Measurements from ENCODE around the gene USH2A.

DNA sequence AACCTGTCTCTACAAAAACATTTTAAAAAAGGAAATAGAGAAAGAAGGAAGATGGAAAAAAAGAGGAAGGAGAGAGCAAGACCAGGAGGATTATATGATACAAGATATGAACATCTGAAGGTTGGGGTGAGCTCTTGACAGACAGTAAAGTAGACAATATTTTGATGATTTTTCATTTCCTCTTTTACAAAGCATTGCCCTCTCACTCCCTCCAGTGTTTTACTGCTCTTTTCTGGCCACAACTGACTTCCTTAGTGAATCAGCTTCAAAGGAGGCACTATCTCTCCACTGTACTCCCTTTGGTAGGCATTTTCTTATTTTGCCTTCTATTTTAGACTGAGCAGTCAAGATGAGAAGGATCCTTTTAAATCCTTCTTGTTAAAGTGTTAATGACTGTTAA is 559.5 kb downstream of the USH2A start:
- no peak for TF ChIP-seq POLR2AphosphoS5 (IDR thresholded peaks at IDR 0.05)
- TF ChIP-seq, protein P1, sequence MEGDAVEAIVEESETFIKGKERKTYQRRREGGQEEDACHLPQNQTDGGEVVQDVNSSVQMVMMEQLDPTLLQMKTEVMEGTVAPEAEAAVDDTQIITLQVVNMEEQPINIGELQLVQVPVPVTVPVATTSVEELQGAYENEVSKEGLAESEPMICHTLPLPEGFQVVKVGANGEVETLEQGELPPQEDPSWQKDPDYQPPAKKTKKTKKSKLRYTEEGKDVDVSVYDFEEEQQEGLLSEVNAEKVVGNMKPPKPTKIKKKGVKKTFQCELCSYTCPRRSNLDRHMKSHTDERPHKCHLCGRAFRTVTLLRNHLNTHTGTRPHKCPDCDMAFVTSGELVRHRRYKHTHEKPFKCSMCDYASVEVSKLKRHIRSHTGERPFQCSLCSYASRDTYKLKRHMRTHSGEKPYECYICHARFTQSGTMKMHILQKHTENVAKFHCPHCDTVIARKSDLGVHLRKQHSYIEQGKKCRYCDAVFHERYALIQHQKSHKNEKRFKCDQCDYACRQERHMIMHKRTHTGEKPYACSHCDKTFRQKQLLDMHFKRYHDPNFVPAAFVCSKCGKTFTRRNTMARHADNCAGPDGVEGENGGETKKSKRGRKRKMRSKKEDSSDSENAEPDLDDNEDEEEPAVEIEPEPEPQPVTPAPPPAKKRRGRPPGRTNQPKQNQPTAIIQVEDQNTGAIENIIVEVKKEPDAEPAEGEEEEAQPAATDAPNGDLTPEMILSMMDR (IDR thresholded peaks at IDR 0.05) = no peak

Measured in prostate gland (tissue), 2 donors.